ENCODE results near the gene HOMEZ. TPM values are rescaled to one million over a fixed set of nuclear protein-coding genes. Genes with fewer than 3 reads are reported as not detected.

HOMEZ gene
- total and polyA plus RNA-seq, 2 of the 8 experiments (the other 6 are each of a cell fraction or from before 2014, with no cell fraction given): 9.1 to 15.9 TPM

GRCh38 chr14:23242076-23242475, 43.9 kb downstream of the HOMEZ start:
- no peaks in the 10 kb centered on the region for H3K79me2 ChIP-seq (ENCODE audit: control insufficient read depth in 1 of 2, insufficient read depth in 2 of 2, low read length in 2 of 2)
- no peak overlapping the region for H4K91ac ChIP-seq (replicated peaks; ENCODE audit: insufficient read length, low read length)
- no peak overlapping the region for H2BK120ac ChIP-seq (replicated peaks; ENCODE audit: low read depth, low read length)
- WGBS, 2 experiments (ENCODE audit: extremely low coverage in 1 of 2, insufficient coverage in 1 of 2, insufficient read length in 1 of 2, insufficient replicate concordance in 2 of 2, low coverage in 1 of 2, low lambda C conversion rate in 2 of 2, missing lambda C conversion rate in 1 of 2): 95% methylated on average over 2 of the region's 3 CpGs; no CpG with 5 or more reads in 1 of the 2 experiments
- H2AK5ac ChIP-seq (ENCODE audit: low read depth, low read length): no peak overlapping the region
- no peak overlapping the region for H4K8ac ChIP-seq (ENCODE audit: extremely low read depth, insufficient read depth, low read length)
- H3K4me2 ChIP-seq (ENCODE audit: insufficient read depth in 1 of 2, low read depth in 2 of 2, low read length in 2 of 2): no peak overlapping the region
- no peak overlapping the region for H3K4me3 ChIP-seq (ENCODE audit: extremely low read depth in 1 of 4, insufficient read depth in 2 of 4, low read depth in 3 of 4, low read length in 4 of 4)
- H2BK12ac ChIP-seq (ENCODE audit: low read depth, low read length): no peak overlapping the region
- ChIA-PET POLR2A (ENCODE audit: partially characterized antibody) (interaction anchor here (1.0 to 1.9 kb wide), 2 partner anchors 35 to 150 kb away, joined by 3 to 7 read pairs; no protein-coding TSS in a partner anchor), CTCF (ENCODE audit: partially characterized antibody) (interaction anchor here (0.8 to 3.0 kb wide), 3 partner anchors 56 to 186 kb away, joined by 3 to 11 read pairs (median 3); no protein-coding TSS in a partner anchor)
- no peak overlapping the region for H2BK15ac ChIP-seq (ENCODE audit: low read length)
- no peaks in the 10 kb centered on the region for H3K79me1 ChIP-seq (ENCODE audit: low read depth, low read length)
- H2AFZ ChIP-seq (ENCODE audit: low read length): no peak overlapping the region
- no peaks in the 10 kb centered on the region for H4K20me1 ChIP-seq (replicated peaks in 1 of 2; ENCODE audit: control insufficient read depth in 1 of 2, insufficient read depth in 2 of 2, low read length in 2 of 2)
- no peak overlapping the region for H3K18ac ChIP-seq (ENCODE audit: extremely low read depth, low read length)
- H3K9me3 ChIP-seq (ENCODE audit: insufficient read depth in 2 of 2, low read depth in 1 of 2, low read length in 1 of 2): no peaks in the 10 kb centered on the region
- no peaks in the 10 kb centered on the region; a peak in 1 of 7 replicates for H3K4me1 ChIP-seq (replicated peaks in 1 of 4; ENCODE audit: control insufficient read depth in 3 of 4, insufficient read depth in 4 of 4, low read length in 3 of 4)
- no peak for FAIRE-seq
- H3K23ac ChIP-seq (ENCODE audit: insufficient read length): no peak overlapping the region
- H2BK5ac ChIP-seq (ENCODE audit: low read depth, low read length): no peak overlapping the region
- no peak overlapping the region for H4K5ac ChIP-seq (ENCODE audit: insufficient read length, low read depth, low read length)
- H3K27me3 ChIP-seq (replicated peaks in 1 of 4; ENCODE audit: control insufficient read depth in 3 of 4, extremely low read depth in 1 of 4, insufficient read depth in 3 of 4, low read length in 3 of 4): no peaks in the 10 kb centered on the region
- no peak overlapping the region for H3K56ac ChIP-seq (replicated peaks; ENCODE audit: insufficient read length, low read depth, low read length)
- no peak for DNase-seq (ENCODE audit: low read depth in 1 of 2, low spot score in 2 of 2)
- H3K27ac ChIP-seq (ENCODE audit: low read depth, low read length): no peak overlapping the region
- H3K36me3 ChIP-seq (ENCODE audit: control insufficient read depth in 2 of 4, insufficient read depth in 4 of 4, low read length in 3 of 4): no peaks in the 10 kb centered on the region
- no peak overlapping the region for H3K14ac ChIP-seq (ENCODE audit: insufficient read length)
- no peak overlapping the region for H2BK20ac ChIP-seq (ENCODE audit: low read length)
- H3K9ac ChIP-seq (replicated peaks in 1 of 4; ENCODE audit: extremely low read depth in 1 of 4, low read depth in 3 of 4, low read length in 3 of 4): no peak overlapping the region
- no peaks in the 10 kb centered on the region for H3K23me2 ChIP-seq (ENCODE audit: low read depth, low read length)
- H3K4ac ChIP-seq (replicated peaks; ENCODE audit: insufficient read length, low read depth, low read length): no peak overlapping the region
- no peak for TF ChIP-seq KDM1A (IDR thresholded peaks at IDR 0.05; ENCODE audit: borderline replicate concordance, low read length)
- no peak for TF ChIP-seq GTF2F1 (IDR thresholded peaks at IDR 0.05; ENCODE audit: borderline replicate concordance, low read depth, low read length)
- TF ChIP-seq YY1 (IDR thresholded peaks at IDR 0.05; ENCODE audit: low read depth, low read length): no peak
- no peak for TF ChIP-seq CHD2 (IDR thresholded peaks at IDR 0.05; ENCODE audit: low read length)
- no peak for TF ChIP-seq SP4 (IDR thresholded peaks at IDR 0.05; ENCODE audit: low read length)
- TF ChIP-seq USF2 (IDR thresholded peaks at IDR 0.05; ENCODE audit: low read length): no peak
- no peak for TF ChIP-seq MAFK (IDR thresholded peaks at IDR 0.05; ENCODE audit: low read depth, low read length)
- TF ChIP-seq SP2 (IDR thresholded peaks at IDR 0.05; ENCODE audit: low read length): no peak
- no peak for TF ChIP-seq POLR2A (IDR thresholded peaks at IDR 0.05; ENCODE audit: control extremely low read depth in 1 of 2, low read depth in 2 of 2, low read length in 2 of 2)
- TF ChIP-seq E2F6 (IDR thresholded peaks at IDR 0.05): no peak
- no peak for TF ChIP-seq ATF3 (IDR thresholded peaks at IDR 0.05; ENCODE audit: insufficient read depth, low read depth, low read length)
- TF ChIP-seq TBP (IDR thresholded peaks at IDR 0.05; ENCODE audit: low read depth, low read length): no peak
- no peak for TF ChIP-seq CREB1 (IDR thresholded peaks at IDR 0.05)
- no peak for TF ChIP-seq EZH2 (IDR thresholded peaks at IDR 0.05; ENCODE audit: low read depth, low read length, severe bottlenecking)

All from H1 (cell line).